ENCODE measurements around the gene FAM131B. TPM values are rescaled to one million over a fixed set of nuclear protein-coding genes. Genes with fewer than 3 reads are reported as not detected.

FAM131B gene
- total RNA-seq, 4 donors from 2014 or later: 0.27 to 1.4 (median 0.42) TPM; not detected in 1

DNA sequence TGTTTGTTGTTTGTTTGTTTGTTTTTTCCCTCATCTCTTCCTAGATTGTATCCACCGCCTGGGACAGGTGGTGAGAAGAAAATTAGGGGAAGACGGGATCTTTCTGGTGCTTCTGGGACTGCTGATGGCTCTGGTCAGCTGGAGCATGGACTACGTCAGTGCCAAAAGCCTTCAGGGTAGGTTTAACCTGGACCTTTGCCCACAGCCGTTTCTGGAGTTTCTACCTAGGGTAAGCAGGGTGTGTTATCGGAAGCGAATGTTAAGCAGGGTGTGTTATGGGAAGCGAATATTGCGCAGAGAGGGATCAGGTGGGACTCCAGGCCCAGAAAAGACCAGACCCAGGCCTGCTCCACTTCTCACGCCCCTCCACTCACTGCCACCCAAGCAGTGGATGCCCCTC is 41.9 kb downstream of the FAM131B start:
- intact Hi-C loops (cut with DNase I; ENCODE audit: low total_unique reads): no loop called here
- no peak for TF ChIP-seq POLR2A (IDR thresholded peaks at IDR 0.05)
- TF ChIP-seq, protein P1, sequence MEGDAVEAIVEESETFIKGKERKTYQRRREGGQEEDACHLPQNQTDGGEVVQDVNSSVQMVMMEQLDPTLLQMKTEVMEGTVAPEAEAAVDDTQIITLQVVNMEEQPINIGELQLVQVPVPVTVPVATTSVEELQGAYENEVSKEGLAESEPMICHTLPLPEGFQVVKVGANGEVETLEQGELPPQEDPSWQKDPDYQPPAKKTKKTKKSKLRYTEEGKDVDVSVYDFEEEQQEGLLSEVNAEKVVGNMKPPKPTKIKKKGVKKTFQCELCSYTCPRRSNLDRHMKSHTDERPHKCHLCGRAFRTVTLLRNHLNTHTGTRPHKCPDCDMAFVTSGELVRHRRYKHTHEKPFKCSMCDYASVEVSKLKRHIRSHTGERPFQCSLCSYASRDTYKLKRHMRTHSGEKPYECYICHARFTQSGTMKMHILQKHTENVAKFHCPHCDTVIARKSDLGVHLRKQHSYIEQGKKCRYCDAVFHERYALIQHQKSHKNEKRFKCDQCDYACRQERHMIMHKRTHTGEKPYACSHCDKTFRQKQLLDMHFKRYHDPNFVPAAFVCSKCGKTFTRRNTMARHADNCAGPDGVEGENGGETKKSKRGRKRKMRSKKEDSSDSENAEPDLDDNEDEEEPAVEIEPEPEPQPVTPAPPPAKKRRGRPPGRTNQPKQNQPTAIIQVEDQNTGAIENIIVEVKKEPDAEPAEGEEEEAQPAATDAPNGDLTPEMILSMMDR (IDR thresholded peaks at IDR 0.05): no peak
- DNase-seq (ENCODE audit: low spot score in 2 of 2): no peak
- H3K4me3 ChIP-seq (ENCODE audit: low read depth, poor library complexity, severe bottlenecking): no peak overlapping the region
- 66 to 76% methylated on average over 9 of the region's 9 CpGs for WGBS, 2 donors

DNA sequence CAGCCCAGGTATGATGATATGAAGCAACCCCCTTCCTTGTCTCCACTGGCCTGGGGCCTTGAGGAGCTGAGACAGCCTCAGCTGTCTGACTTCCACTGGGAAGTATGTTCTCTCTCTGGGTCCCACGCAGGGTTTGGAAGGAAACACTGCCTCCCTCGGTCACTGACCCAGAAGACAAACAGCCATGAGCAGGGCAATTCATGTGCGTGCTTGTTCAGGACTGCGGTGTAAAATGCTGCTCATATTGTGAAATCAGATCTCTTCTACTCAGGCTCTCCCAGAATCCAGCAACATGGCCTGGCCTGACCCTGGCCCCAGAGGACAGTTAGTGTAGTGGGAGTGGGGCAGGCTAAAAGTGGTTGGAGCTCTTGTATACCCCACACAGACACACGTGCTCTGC is 43.9 kb downstream of the FAM131B start:
- H3K4me3 ChIP-seq (ENCODE audit: low read depth, poor library complexity, severe bottlenecking): no peak overlapping the region
- WGBS, 2 donors: 30 to 35% methylated on average over 5 of the region's 5 CpGs
- TF ChIP-seq POLR2A (IDR thresholded peaks at IDR 0.05): no peak
- TF ChIP-seq, protein P1 (IDR thresholded peaks at IDR 0.05): no peak
- intact Hi-C loops (cut with DNase I; ENCODE audit: low total_unique reads): no loop called here
- DNase-seq (ENCODE audit: low spot score in 2 of 2): no peak

DNA sequence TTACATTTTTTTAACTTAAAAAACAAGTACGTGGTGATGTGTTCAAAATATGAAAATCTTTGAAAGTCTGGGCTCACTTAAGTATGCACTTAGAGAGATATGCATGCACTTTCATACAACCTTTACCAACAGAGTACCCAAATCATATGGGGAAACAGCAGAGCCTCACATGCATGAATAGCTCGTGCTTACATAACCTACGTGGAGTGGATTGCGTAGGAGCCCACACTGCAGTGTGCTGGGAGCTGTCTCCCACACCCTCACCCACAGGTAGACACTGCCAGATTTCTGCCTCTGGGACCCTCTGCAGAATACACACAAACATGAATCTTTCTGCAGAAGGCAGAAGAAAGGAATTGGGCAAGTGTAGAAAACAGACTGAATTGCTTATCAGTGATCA is 46.0 kb downstream of the FAM131B start:
- no peak overlapping the region for H3K4me3 ChIP-seq (ENCODE audit: low read depth, poor library complexity, severe bottlenecking)
- no peak for DNase-seq (ENCODE audit: low spot score in 2 of 2)
- 68 to 84% methylated on average over 4 of the region's 4 CpGs for WGBS, 2 donors
- intact Hi-C loops (cut with DNase I; ENCODE audit: low total_unique reads): no loop called here
- TF ChIP-seq, protein P1 (IDR thresholded peaks at IDR 0.05): no peak
- TF ChIP-seq POLR2A (IDR thresholded peaks at IDR 0.05): no peak

DNA sequence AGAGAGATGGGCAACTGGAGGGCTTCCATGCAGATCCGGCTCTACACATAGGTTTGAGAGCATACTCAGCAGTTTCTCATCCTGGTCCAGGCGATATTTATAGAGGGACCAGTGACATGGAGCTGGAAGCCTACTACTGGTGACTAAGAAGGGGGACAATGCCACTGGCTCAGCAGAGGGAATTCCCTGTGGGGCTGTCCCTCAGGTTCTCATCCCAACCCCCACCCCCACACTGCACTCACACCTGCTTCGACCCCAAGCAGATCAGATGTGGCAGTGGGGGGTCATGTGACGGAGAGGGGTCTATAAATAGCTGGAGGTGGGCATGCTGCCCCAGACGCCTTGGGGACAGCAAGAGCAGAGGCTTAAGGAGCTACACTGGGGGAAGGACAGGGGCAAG is 46.7 kb downstream of the FAM131B start, which contains the start of gene CLCN1:
Gene CLCN1, plus strand, starts transcription at position 336 of the 400 bp plus-strand sequence. CDS start 102 bp downstream, outside the sequence.
- TF ChIP-seq POLR2A (IDR thresholded peaks at IDR 0.05): no peak
- TF ChIP-seq, protein P1 (IDR thresholded peaks at IDR 0.05): no peak
- no peak for DNase-seq (ENCODE audit: low spot score in 2 of 2)
- 77 to 78% methylated on average over 5 of the region's 5 CpGs for WGBS, 2 donors
- no peak within 1 kb of the TSS for H3K4me3 ChIP-seq (ENCODE audit: low read depth, poor library complexity, severe bottlenecking)
- intact Hi-C loops (cut with DNase I; ENCODE audit: low total_unique reads): no loop called here

DNA sequence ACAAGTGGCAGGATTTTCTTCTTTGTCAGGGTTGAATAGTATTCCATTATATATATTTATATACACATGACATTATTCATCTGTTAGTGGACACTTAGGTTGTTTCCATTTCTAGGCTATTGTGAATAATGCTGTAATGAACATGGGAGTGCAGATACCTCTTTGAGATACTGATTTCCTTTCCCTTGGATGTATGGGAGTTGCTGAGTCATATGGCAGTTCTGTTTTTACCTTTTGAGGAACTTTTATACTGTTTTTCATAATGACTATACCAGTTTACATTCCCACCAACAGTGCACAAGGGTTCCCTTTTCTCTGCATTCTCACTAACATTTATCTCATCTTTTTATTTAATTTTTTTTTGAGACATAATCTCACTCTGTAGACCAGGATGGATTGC is 48.4 kb downstream of the FAM131B start:
- DNase-seq (ENCODE audit: low spot score in 2 of 2): no peak
- intact Hi-C loops (cut with DNase I; ENCODE audit: low total_unique reads): no loop called here
- H3K4me3 ChIP-seq (ENCODE audit: low read depth, poor library complexity, severe bottlenecking): no peak overlapping the region
- TF ChIP-seq POLR2A (IDR thresholded peaks at IDR 0.05): no peak
- TF ChIP-seq, protein P1 (IDR thresholded peaks at IDR 0.05): no peak

DNA sequence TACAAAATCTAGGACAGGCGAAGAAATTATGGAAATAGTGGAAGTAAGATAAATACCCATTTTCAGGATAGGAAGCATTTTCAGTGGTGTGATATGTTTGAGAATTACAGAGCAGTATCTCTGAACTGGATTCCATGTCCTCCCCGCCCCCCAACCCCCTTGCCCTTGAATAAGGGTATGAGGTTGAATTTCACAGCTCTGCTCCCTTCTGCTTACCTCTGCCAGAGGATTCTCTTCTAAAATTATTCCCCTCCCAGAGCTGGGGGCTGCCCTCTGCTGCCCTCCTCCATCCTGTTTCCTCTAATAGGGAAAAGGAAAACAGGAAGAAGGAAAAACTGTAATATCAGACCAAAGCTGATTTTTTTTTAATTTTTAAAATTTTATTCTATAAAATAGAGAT is 53.9 kb downstream of the FAM131B start:
- H3K4me3 ChIP-seq (ENCODE audit: low read depth, poor library complexity, severe bottlenecking): no peak overlapping the region
- DNase-seq (ENCODE audit: low spot score in 2 of 2): no peak
- intact Hi-C loops (cut with DNase I; ENCODE audit: low total_unique reads): no loop called here
- 90 to 100% methylated on average over 2 of the region's 2 CpGs for WGBS, 2 donors
- TF ChIP-seq, protein P1 (IDR thresholded peaks at IDR 0.05): no peak
- TF ChIP-seq POLR2A (IDR thresholded peaks at IDR 0.05): no peak

Measured in lower leg skin (tissue), 4 donors.